GM21423 (cell line): Measurements from ENCODE around the gene RPS6KL1.
"Not testable (repeated sequence)": the region's sequence is repeated elsewhere in the genome, so short reads cannot be mapped to it uniquely, and the experiment has no call there.

Source experiments
- ATAC-seq: cut with Tn5 transposase; IDR thresholded peaks from one replicate; pipeline ENCODE4 v1.9.1; 2021; ENCODE audit warnings: mild to moderate bottlenecking, moderate library complexity; ENCODE audit not compliant: unreplicated experiment

RPS6KL1 gene

DNA sequence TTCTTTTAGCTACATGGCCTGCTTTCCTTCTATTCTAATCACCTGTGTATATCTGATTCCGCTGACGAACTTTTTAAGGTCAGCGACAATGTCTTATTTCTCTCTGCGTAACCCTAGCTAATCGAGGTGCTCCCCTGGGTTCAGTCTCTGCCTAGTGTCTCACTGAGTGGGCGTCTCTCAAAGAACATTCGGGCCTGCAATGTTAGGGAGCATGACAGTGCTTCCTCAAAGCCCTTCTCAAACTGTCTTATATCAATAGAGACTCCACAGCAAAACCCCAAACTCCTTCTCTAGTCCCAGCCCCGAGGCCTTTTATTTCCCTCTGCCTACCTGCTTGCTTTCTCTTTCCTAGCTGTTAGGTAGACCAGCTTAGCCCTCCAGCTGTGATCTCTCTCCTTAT, 13.7 kb upstream of the RPS6KL1 start:
- no peak for ATAC-seq

DNA sequence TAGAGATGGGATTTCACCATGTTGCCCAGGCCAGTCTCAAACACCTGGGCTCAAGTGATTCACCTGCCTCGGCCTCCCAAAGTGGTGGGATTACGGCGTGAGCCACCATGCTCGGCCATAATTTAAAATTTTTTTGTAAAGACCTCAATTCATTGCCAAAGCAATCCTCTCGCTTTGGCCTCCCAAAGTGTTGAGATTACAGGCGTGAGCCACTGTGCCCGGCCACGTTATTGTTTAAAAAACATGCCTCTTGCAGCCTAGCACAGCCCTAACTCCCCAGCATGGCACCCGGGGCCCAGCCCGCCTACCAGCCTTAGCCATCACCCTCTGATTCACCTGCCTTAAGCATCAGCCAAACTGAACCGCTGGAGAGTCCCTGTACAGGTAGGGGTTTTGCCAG, 13.1 kb upstream of the RPS6KL1 start:
- no peak for ATAC-seq

DNA sequence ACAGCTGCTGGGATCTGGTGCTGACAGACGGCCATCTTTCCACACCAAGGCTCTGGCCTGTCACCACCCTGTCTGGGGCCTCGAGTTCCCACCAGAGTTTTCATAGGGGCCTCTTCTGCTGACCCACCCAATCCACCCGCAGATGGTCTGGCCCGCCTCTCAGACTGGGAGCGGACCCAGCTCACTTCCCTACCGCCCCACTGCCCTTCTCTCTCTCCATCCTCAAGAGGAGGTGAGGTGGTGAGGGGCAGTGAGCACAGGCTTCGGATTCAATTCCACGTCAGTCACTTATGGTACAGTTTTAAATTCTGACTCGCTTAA, 12.3 kb upstream of the RPS6KL1 start:
- no peak for ATAC-seq

DNA sequence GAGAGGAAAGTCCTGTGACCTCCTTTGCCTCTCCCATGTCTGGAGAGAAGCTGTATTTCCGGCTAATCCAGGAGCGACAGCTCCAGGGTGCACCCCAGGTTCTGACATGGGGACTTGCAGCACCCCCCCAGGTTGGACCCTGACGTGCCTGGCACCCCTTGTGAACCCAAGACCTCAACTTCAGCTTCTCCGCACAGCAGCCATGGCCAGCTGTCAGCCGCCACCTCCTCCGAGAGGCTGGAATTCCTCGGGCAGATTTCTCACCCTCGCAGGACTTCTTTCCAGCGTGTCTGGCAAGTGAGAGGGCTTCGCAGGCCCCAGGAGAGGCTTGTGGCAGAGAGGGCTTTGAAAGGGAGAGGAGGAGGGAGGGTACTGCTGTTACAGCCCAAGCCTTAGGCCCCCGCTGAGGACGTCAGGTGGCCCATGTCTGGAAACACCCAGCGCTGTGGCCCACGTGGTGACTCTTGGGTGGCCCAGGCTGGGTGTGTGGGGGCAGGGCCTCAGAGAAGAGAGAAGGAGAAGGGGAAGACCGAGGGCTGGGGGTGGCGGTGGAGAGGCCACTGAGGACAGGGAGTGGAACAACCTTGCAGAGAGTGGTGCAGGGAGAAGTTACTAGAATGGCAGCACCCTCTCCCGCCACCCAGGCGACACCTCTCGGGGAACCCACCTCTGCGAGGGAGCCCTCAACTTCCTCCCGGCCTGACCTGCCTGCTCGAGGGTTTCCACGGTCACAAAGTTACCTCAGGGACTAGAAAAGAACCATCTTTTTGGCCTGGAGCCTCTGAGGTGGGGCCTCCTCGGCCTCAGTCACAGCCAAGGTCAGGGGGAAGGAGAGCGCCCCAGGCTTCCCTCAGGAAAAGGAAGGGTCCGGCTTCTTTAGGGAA, 11.7 kb upstream of the RPS6KL1 start:
- no peak for ATAC-seq

DNA sequence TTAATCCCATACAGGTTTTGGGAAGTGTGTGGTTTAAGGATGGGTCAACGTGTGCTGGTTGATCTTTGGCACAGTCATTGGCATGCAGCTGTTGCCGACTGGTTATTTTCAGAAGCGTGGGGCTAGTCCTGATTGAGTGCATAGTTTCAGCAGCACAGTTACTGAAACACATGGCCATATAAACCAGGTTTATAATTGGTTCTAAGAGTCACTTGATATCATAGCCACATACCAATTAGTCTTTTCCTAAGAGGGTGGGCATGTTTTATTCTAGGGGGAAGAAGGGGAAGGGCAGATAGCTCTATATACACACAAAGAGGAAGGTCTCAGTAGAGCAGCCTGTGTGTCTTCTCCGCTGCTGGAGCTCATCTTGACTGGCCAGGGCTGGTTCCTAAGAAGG, 11.0 kb upstream of the RPS6KL1 start:
- no peak for ATAC-seq

DNA sequence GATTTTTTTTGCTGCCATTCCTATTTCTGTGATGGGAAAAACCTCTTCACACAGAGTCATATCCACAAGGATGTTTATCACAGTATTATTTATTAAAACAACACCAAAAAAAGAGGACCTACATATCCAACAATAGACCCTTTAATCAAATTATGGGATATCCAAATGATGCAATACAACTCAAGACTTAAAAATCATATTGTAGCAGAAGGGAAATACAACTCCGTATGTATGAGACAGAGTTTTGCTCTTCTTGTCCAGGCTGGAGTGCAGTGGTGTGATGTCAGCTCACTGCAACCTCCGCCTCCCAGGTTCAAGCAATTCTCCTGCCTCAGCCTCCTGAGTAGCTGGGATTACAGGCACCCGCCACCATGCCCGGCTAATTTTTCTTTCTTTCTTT, 9.9 kb upstream of the RPS6KL1 start:
- ATAC-seq = not testable (repeated sequence)

DNA sequence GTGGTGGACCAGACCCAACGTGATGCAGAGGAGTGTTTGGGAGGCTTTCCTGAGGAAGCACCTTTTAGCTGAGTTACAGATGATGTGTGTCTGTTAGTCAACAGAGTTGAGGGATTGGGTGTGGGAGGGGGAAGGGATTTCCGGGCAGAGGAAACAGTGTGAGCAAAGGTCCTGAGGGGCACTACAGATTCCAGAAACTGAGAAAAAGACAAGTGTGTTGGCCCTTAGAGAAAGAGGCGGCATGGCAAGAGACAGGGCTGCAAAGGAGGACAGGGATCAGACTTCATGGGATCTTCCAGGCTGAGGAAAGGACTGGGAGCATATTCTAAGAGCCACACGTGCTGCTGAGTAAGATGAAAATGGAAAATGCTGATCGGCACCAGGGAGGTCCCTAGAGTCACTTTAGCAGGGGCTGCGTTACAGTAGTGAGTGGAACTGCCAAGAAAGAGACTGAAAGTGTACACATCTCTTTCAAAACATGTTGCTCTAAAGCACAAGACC, 9.4 kb upstream of the RPS6KL1 start:
- no peak for ATAC-seq

DNA sequence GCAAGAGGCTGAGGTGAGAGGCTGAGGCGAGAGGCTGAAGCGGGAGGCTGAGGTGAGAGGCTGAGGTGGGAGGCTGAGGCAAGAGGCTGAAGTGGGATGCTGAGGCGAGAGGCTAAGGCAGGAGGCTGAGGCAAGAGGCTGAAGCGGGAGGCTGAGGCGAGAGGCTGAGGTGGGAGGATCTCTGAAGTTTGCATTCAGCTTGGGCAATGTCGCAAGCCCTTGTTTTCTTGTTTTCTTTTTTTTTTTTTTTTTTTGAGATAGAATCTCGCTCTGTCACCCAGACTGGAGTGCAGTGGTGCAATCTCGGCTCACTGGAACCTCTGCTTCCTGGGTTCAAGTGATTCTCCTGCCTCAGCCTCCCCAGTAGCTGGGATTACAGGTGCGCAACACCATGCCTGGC, 8.7 kb upstream of the RPS6KL1 start:
- ATAC-seq = not testable (repeated sequence)

DNA sequence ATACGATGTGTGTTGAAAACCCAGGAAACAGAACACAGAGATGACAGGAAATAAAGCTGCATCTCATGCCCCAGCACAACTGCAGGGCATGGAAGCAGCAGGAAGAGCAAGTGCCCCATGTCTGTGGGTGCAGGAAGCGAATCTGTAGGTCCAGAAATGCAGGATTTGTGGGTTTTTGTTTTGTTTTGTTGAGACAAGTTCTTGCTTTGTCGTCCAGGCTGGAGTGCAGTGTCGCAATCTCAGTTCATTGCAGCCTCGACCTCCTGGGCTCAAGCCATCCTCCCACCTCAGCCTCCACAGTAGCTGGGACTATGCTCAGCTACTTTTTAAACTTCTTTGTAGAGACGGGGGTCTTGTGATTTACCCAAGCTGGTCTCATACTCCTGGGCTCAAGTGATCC, 6.2 kb upstream of the RPS6KL1 start:
- no peak for ATAC-seq

DNA sequence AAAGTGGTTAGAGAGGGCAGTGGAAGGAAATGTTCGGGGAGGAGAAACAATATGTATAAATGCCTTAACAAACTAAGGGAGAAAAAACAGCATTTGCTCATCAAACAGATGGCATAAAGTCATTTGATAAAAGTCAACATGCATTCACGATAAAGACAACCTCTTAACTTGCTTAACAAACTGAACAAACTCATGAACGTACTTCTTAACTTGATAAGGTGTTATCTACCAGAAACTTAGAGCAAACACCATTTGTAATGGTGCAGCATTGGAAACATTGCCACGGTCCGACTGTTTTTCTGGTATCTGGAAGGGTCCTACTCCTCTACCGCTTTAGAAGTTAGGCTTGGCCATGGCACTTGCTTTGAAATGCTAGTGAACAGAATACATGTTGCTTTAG, 4.2 kb upstream of the RPS6KL1 start:
- ATAC-seq = no peak

DNA sequence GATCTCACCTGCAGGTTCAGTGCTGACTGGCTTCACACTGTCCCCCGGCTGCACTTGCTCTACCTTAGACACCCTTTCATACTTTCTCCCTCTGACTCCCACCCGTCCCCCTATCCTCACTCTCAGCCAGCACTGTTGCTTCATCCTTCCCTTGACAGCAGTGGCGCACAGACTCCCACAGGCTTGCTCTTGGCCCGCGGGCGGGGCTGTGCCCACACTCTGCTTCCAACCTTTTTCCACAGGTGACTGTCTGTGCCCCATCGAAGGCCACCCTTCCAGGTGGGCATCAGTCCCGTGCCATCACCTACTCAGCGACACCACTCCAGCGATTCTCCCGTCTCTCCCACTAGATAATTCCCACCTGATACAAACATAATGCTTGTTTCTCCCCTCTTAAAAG, 1.0 kb upstream of the RPS6KL1 start:
- ATAC-seq = no peak

DNA sequence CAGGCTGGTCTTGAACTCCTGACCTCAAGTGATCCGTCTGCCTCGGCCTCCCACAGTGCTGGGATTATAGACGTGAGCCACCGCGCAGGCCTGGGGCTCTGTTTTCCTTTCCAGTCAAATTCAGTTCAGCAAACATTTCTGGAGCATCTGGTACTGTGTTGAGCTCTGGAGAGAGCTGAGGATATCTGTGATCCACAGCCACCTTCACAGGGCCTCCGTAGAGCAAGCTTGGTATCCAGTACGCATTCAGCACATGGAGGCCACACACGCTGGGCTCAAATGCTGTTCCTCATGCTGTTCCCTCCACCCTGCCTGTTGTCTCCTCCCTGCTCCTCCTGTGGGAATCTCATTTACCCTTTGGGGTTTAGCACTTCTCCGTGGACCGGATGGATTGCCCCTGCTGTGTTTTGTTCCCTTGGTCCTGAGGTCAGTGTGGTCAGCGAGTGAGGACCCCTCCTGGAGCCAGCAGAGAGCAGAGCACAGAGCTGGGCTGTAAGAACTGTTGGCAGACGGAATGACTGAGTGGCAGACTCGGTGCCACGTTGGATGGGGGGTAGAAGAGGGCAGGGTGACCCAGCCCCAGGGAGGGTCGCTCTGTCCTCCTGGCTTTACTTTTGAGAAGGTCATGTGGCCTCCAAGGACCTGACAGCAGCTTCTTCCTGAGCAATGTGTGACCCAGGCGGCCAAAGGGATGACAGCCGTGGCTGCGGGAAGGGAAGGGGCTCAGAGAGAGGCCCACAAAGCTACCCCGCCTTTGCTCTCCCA, 891 bp downstream of the RPS6KL1 start:
- no peak for ATAC-seq

DNA sequence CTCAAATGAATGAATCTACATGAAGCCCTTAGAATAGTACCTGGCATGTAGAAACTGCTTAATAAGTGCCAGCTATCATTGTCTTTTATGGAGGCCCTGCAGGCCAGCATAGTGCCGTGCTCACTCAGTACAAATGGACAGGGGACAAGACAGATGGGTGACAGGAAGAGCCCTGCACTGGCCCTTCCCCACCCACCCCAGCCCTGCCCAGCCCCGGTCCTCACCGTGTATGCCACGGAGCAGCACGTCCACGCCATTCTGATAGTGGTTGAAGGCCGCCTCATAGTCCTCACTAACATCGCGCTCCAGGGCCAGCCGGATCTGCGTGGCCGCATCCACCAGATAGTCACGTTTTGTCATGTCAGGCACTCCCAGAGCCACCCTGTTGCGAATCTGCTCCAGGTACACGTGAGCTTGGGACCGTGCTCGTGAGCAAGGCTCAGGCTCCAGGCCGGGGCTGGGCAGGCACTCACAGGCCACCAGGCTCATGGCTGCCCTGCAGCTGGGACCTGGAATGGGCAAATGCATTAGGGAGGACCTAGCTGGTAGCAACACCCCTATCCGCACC, 1.9 kb downstream of the RPS6KL1 start:
- ATAC-seq = no peak

DNA sequence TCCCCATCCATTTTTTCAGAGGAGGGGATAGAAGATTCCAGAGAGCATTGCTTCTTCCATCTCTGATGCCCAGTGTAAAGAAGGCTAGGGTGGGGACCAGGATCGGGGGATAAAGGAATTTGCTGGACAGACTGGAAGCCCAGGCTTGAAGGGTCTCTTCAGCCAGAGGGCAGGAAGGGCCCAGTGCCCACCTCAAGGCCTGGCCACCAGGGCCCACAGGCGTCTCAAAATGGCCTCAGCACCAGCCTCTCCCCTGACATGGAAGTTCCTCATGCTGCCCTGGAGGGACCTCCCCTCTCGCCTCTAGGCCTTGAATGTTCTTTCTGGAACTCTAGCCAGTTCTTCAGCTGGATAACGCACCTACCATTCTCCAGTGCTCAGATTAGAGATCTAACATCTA, 2.8 kb downstream of the RPS6KL1 start:
- no peak for ATAC-seq

DNA sequence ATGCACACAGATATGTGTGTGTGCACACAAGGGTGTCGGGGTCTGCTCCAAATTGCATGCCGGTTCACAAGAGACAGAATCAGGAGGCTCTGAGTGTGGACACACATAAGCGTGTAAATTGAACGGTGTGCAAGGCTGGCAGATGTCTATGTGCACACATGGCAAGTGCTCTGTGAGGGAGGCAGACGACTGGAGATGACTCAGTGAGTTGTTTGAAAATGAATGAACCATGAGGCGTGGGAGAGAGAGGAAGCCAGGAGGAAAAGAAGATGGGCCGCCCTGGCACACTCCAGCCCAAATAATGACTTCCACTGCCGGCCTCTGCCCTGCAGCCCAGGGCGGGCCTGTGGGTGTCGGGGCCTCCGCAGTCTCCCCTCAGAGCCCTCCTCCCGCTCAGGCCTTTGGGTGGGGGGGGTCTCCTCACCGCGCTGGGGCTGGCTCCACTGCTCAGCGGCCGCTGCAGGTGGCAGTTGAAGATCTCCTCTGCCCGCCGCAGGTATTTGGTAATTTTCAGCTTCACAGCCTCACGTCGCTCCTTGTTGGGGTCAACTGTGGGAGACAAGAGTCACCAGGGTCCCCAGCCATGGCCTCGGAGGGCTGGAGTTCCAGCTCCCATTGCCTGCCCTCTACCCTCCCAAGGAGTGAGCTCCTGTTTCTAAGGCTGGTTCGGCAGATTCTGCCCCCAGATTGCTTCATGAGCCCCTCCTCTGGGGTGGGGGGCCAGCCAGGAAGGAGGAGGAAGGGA, 3.5 kb downstream of the RPS6KL1 start:
- no peak for ATAC-seq

DNA sequence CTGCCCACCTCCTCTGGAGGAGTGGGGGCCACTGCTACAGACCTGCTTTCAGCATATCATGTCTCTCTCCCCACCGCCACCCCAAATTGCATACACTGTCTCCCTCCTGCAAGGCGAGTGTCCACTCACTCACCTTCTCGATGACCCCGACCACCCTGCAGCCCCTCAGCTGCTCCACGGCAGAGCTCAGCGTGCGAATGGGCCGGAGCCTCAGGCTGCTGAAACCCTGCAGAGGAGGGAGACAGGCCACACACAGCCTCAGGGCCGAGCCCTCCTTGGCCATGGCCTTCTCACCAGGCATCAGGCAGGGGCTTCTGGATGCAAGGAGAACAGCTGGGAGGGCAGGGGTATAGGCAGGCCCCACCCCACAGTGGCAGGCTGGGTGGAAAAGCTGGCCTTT, 4.7 kb downstream of the RPS6KL1 start:
- no peak for ATAC-seq

DNA sequence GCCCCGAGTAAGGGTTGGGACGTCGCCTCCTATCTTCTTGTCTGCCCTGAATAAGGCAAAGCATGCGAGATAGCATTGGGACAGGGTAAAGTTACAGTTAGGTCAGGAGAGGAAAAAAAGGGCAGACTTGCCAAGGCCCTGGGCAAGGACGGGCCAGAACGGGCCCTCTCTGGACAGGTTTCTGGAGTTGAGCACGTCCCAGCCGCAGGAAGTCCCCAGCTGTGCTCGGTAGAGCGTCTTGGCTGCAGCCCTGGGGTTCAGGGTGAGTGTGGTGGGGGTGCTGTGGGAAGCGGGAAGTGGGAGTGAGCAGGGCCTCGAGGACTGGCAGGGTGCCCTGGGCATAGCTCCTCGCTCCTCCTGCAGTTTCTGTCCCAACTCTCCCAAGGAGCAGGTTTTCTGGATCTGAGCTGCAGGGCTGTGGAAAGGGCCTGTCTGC, 5.4 kb downstream of the RPS6KL1 start:
- ATAC-seq = no peak

DNA sequence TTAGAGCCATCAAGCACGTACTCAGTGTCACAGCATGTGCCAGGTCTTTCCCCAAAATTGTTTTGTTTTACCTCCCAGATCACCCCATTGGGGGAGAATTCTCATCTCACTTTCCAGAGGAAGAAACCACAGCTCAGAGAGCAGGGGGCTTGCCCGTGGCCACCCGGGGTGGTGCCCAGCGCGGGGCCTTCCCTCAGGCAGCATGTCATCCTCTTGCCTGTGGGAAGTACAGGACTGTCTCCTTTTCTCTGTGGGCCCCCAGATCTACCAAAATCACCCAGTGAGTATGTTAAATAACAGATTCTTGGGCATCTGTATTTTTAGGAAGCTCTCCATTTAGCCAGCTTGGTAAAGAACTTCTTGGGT, 5.9 kb downstream of the RPS6KL1 start:
- ATAC-seq = no peak

DNA sequence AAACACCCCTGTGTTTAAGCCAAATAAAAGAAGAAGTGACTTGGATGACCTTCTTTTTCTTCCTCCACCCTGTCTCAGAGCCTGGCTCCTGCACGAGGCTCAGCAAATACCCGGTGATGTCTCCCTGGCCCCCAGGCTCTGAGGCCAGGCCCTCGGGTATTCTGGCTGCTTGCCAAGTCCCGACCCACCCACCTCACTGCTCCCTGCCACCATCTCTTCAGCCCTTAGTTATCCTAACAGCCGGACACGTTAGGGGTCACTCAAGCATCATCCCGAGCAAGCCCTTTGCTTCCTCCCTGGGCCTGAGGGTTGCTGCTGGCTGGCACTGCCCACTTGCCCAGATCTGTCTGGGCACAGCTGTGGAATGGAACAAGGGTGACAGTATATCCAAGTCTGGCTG, 7.2 kb downstream of the RPS6KL1 start:
- no peak for ATAC-seq

DNA sequence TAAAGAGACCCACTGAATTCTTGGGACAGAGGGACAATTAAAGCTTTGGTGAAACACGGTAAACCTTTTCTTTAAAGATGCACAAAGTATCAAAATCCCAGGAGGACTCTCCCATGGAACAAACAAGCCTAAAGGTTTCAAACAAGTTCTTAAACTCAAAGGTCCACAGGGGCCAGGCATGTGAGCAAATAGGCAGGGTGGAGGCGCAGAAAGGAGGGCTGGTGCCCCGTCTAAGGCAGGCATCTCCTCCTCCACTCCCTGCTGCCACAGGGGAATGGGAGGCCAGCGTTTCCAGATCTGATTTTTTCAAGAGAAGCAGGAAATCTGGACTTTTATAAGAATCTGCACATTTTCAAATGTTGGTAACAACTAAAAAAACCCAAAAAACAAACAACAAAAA, 7.6 kb downstream of the RPS6KL1 start:
- no peak for ATAC-seq

DNA sequence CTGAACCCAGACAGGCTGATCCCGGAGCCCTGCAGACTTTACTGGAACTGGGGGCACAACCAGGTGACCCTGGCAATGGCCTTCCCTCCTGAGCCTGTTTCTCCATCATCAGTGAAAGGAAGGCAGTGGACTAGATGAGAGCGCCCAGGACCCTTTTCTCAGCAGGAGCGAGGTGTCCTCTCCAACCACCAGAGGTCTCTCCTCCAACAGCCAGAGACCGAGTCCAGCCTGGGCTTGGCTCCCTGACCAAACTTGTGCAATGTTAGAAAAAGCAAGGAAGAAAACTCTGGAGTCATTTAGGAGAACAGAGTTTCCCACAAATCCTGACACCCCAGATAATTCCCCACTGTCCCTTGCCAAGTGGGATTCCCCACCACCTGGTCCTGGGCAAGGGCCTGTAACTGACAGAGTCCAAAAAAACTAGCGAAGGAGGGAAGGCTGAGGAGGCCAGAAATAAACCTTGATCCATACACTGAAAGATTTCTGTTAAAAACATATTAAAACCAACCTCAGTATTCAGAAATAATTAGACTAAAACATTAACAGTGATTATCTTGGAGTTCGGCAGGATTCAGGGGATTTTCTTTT, 9.0 kb downstream of the RPS6KL1 start:
- no peak for ATAC-seq
